OCI-M2 (cell line): ENCODE measurements around the gene OSBPL9.

Experiments
- DNase-seq: peaks from one replicate; lab custom pipeline; 2025; ENCODE audit not compliant: unreplicated experiment; lab: John Stamatoyannopoulos, UW

OSBPL9 gene

DNA sequence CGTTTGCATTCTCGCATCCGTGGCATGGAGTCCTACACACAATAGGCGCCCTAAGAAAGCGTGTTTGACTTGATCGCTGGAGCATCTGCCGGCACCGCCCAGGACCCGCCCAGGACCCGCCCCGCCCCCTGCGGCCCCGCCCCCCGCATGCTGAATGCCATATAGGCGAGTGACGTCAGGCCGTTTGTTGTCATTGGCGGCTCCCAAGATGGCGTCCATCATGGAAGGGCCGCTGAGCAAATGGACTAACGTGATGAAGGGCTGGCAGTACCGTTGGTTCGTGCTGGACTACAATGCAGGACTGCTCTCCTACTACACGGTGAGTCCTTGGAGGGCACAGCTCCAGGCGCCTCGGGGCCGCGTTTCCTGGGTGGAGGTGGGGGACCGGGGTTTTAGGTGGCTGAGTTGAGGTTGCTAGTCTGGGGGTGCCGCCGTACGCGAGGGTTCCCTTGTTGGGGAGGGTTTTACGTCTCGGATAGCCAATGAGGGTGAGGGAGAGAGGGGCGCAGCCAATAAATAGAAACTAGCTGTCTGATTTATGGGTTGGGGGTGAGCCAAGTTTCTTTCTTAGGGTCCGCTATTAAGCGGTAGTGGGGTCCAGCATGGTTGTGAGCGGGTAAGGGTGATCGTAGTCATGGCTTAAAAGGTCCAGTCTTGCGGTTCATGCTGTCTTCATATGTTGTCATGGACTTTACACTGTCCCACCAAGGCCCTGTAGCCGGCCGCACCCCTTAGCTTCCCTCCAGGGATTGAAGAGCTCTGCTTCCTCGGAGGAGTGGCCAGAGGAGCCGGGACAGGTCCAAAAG is at the start of gene OSBPL9:
TSS of gene OSBPL9 (plus strand) at position 190 of the 806 bp plus-strand sequence. CDS start at position 209, 19 bp downstream.
- peak; percentile 28 for DNase-seq

DNA sequence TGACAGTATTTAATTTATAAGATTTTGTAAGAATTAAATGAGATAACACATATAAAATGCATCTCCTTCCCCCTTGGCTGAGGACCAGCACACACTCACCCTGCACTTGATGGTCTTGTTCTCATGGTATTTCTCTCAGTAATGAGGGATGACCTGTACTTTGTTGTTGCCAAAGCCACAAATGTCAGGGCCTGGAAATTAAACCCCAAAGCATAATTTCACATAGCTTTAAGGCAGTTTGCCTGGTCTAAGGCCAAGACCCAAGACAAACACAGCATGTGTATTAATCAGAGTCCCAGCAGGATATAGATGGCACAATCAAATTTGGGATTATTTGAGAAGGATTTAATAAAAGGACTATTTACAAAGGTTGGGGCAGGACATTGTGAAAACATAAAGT is 49.2 kb upstream of the OSBPL9 start:
- no peak for DNase-seq

DNA sequence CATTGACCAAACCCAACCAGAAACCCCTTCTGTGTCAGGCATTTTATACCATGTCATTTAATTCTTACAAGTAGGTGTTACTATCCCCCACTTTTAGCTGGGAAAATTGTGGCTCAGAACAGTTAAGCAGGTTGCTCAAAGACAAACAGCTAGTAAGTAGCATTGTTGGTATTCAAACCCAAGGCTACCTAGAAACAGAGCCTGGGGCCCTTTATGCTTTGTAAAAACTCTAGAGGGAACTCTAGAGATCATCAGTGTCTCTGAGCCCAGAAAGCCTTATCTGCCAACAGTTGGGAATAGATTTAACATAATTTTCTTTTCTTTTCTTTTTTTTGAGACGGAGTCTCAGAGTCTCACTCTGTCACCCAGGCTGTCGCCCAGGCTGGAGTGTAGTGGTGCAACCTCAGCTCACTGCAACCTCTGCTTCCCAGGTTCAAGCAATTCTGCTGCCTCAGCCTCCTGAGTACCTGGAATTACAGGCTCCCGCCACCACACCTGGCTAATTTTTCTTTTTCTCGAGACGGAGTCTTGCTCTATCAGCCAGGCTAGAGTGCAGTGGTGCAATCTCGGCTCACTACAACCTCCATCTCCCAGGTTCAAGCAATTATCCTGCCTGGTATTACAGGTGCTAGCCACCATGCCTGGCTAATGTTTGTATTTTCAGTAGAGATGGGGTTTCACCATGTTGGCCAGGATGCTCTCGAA is 48.5 kb upstream of the OSBPL9 start:
- no peak for DNase-seq

GRCh38 chr1:51569284-51570062 is 47.4 kb upstream of the OSBPL9 start:
- no peak for DNase-seq

DNA sequence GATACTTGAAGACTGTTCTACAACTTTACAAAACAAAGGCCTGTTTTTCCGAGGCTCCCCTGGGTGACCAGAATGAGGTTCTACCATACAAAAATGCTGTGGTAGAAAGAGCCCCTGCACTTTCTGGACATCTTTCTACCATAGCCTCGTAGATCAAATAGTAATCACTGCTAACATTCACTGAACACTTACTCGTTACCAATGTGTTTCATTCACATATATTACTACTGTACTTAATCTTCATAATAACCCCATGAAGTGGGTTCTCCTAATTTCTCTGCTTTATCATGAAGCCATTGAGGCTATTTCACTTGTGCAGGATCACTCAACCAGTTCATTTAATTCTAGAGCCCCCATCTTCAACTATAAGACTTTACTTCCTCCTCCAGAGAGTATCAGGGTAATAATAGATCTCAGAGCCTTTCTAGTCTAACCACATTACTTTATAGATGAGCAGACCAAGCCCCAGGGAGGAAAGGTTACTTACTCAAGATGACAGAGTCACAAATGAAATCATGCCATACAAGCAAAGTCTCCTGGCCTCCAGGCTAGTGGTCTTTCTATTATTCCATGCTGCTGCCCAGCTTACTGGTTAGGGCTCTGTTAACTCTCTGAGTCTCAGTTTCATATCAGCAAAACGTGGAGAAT is 46.7 kb upstream of the OSBPL9 start:
- no peak for DNase-seq

- no peak for DNase-seq
These were observed 44.5 kb upstream of the OSBPL9 start for GRCh38 chr1:51572365-51572764.

GRCh38 chr1:51574796-51575195 is 42.1 kb upstream of the OSBPL9 start:
- DNase-seq = no peak

DNA sequence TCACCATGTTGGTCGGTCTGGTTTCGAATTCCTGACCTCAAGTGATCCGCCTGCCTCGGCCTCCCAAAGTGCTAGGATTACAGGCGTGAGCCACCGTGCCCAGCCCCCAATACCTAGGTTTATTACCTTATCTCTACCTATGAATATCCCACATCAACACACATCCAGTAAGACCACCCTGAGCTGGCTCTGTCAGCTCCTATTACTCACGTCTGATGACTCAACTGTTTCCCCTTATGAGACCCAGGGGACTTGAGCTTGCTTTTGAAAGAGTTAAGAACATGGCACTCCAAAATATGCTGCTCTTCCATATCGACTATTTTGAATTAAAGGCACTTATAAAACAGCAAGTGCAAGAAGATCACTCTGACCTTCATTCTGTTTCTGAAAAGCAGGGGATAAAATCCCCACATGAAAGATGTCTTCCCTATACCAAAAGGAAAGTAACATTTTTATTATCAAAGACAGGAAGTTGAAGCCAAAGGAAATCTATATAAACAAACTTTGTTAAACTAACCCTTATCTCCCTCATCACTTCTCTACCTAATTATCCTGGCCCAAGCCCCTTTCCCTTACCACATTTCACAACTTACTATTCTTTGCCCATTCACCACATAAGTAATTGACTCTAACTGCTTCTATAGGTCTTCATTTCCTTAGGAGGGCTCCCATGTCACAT is 41.3 kb upstream of the OSBPL9 start:
- no peak for DNase-seq

- DNase-seq = no peak
These were observed 40.8 kb upstream of the OSBPL9 start for GRCh38 chr1:51576085-51576444.

DNA sequence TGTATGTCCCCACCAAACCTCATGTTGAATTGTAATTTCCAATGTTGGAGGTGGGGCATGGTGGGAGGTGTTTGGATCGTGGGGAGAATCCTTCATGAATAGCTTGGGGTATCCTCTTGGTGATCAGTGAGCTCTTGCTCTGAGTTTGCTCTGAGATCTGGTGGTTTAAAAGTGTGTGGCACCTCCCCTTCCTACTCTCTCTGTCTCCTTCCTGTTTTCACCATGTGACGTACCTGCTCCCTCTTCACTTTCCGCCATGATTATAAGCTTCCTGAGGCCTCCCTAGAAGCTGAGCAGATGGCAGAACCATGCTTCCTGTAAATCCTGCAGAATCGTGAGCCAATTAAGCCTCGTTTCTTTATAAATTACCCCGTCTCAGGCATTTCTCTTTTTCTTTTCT is 40.0 kb upstream of the OSBPL9 start:
- DNase-seq = no peak

- no peak for DNase-seq
These were observed 38.3 kb upstream of the OSBPL9 start for GRCh38 chr1:51578383-51579109.

DNA sequence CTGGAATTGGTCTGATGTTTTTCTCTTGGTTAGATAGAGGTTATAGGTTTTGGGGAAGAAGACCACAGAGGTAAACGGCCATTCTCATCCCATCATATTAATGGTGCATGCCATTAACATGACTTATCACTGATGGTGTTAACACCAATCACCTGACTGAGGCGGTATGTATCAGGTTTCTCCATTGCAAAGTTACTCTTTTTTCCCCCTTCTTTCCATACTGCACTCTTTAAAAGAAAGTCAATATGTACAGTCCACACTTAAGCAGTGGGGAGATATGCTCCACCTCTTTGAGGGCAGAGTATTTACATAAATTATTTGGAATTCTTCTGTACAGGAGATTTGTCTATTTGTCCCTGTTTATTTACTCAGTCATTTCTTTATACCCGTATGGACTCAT is 35.7 kb upstream of the OSBPL9 start:
- DNase-seq = no peak

GRCh38 chr1:51583532-51583931 is 33.4 kb upstream of the OSBPL9 start:
- DNase-seq = no peak

DNA sequence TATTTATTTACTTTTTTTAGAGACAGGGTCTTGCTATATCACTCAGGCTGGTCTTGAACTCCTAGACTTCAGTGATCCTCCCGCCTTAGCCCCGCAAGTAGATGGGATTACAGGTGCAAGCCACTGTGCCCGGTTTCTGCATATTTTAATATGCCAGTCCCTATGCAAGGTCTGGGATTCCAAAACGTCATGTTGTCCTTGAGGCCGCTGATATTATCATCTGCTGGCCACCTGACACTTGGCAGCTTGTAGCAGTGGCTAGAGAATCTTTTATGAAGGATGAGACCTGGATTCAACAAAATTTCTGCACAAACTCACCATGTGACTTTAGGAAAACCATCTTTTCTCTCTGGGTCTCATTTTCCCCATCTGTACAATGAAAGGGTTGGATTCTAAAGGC is 32.9 kb upstream of the OSBPL9 start:
- no peak for DNase-seq

- no peak for DNase-seq
These were observed 24.2 kb upstream of the OSBPL9 start for GRCh38 chr1:51592711-51593110.

GRCh38 chr1:51594716-51595115 is 22.2 kb upstream of the OSBPL9 start:
- no peak for DNase-seq

- DNase-seq = no peak
These were observed 16.4 kb upstream of the OSBPL9 start for GRCh38 chr1:51600529-51600928.

DNA sequence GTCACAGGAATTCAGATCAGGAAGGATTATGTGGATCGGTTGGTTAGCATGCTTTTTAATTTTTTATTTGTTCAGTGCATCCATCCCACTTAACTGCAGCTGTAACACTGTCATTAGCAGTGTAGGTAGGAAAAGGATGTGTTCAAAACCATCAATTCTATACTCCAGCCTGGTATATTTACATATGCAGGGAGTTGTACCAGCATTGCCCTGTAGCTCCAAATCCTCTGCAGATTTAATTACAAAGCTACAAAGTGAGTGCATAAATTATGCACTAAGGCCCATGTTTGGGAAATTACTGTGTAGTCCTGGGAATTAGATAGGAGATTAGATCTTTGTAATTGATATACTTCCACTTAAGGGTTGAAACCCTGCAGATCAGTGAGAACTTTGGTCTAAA is 15.9 kb upstream of the OSBPL9 start:
- DNase-seq = no peak

DNA sequence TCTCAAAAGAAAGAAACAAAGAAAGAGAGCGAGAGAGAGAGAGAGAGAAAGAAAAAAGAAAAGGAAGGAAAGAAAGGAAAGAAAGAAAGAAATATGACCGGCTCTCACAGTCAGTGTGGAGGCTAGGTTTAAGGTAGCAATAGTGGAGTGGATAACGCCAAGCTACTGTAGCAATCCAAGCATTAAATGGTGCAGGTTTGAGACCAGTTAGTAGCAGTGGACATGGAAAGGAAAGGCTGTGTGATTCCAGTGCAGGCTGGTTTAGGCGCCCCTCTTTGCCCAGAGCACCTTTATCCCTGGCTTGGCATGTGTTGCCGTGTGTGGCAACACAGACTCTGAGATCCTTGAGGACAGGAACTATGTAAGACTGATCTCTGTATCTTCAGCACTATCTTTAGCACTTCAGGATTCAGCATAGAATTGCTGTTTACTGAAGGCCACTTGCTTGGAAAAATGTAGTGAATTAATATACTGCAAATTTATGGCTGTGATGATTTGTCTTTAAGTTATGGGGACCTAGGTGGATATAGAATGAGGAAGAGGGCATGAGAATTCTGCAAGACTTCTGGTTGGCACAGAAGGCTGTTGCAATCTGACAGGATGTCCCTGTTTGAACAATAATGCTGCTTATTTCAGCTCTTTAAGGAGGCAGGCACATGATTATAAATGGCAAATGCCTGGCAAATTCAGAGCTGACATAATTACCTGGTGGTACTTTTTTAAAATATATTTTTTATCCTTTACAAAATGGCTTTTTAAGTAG is 10.8 kb upstream of the OSBPL9 start:
- DNase-seq = no peak
